Stimulated activated CD8-positive, alpha-beta memory T cell treated with anti-CD3 and anti-CD28 coated beads, Interleukin-12 subunit alpha, Interleukin-12 subunit beta, amount 100 ng/mL, for 24 hours (primary cell): ENCODE results near the gene CACNB2.

Source experiments
- DNase-seq: peaks from one replicate; pipeline ENCODE4 v3.0.0-alpha.2; 2020; ENCODE audit errors: extremely low read depth

CACNB2 gene

DNA sequence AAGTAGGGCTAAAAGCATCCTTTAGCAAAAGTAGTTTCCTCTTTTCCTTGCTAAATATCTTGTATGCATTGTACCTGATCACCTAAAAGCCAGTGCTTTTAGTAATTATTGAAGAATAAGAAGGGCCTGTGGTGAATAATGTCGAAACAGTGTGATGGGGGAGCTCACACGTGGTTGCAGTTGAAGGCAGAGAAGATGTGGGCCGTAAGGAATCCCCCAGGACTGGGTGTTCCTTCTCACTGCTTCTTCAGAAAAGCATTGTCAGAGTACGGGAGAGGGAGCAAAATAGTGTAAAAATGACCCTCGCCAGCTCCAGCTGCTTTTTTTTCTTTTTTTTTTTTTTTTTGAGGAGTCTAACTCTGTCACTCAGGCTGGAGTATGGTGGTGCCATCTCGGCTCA, 310.1 kb downstream of the CACNB2 start:
- no peak for DNase-seq

DNA sequence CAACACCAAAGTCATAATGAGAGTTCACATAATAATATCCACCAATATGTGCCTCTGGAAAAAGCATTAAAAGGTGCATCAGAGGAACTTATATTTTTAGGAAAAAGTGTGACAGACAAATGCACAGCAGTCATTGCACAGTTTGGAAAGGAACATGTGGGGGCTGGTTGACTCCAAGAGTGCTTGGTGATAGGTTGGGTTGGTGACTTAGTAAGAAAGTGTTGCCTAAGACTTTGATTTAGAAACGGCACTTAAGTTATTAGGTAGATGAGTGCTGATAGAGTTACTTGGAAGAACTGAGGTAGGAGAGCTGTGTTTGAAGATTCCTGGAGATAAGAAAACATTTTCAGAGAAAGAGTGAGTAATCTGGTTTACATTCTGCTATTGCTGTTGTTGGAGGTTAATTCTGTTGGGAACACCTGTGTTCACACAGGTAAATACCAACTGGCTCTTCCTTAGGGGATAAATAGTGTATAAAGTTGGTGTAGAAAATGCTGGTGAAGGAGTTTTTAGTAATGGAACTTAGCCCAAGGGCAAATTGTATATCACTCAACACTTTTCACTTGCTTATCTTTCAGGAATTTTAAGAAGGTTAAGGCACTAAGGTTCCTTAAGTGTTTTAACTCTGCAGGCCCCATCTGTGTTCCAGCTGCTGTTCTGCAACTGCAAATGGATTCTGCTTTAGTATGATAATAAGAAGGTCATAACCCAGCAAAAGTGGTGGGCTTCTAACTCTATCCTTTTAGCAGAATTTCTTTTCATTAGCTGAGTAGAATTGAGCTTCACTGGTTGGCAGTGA, 315.1 kb downstream of the CACNB2 start:
- no peak for DNase-seq

DNA sequence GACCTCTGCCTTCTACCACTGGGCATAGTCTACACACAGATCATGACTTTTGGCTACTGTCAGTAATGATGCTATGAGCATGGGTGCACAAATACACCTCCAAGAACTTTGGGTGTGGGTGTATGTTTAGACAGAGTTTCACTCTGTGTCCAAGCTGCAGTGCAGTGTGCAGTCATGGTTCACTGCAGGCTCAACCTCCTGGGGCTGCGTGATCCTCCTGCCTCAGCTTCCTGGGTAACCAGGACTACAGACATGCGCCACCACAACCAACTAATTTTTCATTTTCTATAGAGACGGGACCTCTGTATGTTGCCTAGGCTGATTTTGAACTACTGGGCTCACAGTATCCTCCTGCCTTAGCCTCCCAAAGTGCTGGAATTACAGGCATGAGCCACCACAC, 316.8 kb downstream of the CACNB2 start:
- DNase-seq = no peak

DNA sequence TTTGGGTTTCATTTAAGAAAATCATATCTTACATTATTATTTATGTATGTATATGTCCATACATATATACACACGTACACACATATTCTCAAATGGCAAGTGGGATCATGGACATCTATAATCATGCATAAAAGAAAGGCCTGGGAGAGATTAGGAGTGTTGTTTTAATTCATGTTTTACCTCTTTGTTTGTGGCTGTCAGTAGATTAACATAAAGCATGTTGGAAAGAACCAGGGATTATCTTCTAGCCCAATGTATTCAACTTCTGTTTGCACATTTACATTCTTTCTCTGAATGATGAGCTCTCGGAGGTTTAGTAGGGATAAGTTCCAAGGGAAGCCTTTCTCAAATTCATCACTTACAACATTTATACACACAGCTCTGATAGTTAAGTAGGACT, 319.8 kb downstream of the CACNB2 start:
- no peak for DNase-seq

DNA sequence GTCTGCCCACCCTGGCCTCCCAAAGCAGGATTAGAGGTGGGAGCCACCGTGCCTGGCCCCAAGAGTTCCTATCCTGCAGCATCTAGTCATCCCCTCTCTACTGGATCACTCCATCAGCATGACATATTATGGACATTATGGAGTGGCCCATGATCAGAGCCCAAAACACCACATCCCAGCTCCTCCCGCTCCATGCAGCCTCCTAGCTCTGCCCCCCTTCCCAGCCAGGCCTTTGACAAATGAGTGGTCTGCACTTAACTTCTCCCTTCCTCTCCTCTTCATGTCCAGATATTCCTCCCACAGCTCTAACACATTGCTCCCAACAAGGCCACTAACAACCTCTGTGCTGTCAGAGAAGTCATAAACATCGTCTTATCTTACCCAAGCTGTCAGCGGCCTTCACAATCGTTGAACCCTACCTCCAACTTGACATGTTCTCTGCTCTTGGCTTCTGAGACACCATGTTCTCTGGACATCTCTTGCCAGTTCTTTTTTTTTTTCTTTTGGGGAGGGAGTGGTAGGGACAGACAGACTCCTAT, 323.5 kb downstream of the CACNB2 start:
- DNase-seq = no peak

DNA sequence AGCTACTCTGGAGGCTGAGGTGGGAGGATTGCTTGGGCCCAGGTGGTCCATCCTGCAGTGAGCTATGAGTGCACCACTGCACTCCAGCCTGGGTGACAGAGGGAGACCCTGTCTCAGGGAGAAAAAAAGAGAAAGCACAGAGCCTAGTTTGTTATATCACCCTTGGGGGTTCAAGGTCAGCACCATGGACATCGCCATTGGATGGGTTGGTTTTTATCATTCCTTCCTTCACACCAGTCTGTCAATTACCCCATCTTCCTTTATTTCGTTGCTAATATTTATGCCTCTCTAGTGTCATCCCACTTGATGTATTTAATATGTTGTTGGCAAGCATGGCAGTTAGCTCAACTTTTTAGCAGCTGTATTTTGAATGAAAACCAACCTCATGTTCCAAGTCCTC, 328.9 kb downstream of the CACNB2 start:
- DNase-seq = no peak

DNA sequence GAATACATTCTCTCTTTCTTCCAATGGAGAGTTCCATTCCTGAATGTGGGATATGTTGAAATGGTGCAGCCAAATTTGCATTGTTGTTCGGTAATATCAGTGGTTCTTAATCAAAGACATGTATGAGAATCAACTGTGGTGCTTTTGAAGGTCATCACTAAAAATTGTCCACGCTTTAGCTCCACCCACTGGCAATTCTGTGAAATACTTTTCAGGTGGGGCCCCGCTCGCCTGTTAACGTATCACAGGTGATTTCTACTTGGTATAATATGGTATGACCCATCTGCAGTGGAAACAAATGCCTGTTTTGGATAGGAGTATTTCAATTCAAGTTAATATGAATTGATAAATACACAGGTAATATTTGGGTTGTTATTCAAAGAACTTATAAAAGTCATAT, 332.8 kb downstream of the CACNB2 start:
- DNase-seq = no peak

DNA sequence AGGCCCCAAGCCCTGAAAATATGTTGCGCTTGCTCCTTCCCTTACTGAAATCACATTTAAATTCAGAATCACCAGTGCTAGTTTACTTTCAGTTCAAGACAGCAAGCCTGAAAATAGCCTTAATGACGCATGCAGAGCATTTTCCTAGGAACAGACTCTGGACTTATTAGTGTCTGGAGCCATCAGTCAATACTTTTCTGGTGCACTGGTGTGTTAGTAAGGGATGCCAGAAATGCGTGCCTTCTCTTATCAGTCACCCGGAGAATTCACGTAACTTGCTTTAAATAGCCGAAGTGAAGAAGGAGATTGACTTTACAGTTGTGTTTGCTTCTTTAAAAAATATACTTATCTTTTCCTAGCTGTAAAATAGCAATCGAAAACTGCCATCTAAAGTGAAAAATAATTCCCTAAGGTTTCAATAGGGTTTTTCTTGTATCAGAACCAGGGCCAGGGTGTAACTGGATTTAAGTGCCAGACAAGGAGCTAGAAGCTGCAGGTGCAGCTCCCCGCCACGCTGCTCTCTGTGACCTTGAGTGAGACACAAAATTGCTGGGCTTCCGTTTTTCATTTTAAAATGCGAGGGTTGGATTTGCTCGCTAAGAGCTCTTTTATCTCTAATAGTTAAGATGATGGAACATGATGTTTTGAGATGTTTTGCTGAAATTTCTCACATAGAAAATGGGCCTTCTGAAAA, 333.3 kb downstream of the CACNB2 start:
- no peak for DNase-seq

DNA sequence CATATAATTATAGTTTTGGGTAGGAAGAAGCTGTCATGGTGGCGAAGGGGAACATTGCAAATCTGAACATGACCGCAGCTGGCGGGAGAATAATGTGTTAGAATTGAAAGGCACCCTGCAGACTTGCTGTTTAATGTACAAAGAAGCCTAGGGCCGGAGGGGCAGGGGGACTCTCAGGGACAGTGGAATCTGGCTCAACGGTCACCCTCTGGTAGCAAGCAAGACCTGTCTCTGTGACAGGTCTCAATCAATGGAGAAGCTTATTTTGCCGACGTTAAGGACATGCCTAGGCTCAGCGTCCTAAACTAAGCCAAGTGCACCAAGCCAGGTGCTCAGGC, 333.9 kb downstream of the CACNB2 start:
- DNase-seq = no peak

DNA sequence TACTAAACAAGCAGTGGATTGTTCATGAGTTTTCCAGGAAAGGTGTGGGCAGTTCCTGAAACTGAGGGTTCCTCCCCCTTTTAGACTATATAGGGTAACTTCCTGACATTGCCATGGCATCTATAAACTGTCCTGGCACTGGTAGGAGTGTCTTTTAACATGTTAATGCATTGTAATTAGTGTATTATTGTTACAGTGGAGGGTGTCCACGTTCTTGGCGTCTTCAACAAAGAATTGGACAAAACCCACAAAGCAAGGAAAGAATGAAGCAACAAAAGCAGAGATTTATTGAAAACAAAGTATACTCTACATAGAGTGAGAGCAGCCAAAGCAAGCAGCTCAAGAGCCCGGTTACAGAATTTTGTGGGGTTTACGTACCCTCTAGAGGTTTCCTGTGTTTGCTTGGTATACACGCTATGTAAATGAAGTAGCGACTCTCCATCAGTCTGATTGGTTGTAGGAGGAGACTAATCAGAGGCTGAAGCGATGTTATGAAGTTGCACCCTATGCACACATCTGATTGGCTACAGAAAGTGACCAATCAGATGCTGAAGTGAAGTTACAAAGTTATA, 335.9 kb downstream of the CACNB2 start:
- DNase-seq = no peak

DNA sequence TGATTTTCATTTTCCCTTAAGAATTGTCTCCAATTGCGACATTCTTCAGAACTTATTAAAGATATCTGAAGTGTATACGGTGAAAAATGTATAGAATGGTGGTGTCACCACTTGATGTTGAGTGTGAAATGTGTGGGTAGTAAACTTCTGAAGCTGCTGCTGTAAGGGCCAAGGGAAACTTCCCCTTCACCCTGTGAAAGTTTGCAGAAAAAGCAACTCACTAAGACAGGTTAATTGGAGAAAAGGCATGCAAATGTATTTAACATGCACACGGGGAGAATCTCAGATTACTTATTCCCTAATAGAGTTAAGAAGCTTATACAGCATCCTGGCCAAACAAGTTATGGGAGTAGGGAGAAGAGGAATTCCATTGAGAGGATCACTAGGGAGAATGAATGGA, 338.1 kb downstream of the CACNB2 start:
- no peak for DNase-seq

DNA sequence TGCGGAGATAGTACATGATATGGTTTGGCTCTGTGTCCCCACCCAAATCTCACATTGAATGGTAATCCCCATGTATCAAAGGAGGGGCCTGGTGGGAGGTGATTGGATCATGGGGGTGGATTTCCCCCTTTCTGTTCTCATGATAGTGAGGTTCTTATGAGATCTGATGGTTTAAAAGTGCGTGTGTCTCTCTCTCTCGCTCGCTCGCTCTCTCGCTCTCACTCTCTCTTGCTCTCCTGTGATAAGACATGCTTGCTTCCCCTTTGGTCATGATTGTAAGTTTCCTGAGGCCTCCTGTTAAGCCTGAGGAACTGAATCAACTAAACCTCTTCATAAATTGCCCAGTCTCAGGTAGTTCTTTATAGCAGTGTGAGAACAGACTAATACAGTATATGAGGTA, 339.3 kb downstream of the CACNB2 start:
- no peak for DNase-seq

DNA sequence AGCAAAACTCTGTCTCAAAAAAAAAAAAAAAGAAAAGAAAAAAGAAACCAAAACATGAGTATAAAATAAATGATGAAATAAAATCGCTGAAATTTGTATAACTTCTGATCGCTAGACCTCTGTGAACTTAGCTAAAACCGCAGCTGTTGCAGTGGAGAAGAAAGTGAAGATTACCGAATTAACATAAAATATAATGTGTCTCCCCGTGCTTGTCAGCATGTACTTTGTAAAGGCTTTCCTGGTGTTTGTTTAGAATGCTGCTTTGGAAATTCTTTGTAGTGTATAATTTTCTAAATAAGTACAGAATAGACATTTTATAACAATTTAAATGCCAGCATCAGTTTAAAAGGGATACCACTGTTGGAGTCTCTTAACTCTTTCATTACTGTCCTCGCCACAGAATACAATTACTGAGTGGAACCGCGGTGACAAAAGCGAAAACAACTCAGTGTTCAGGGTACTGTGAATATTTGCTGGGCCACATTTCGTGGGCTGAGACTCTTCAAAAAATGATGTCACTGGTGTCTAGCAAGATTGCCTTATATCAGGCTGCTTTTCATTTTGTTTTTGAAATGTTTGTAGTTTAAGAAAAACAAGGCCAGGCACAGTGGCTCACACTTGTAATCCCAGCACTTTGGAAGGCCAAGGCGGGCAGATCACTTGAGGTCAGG, 343.4 kb downstream of the CACNB2 start:
- no peak for DNase-seq

DNA sequence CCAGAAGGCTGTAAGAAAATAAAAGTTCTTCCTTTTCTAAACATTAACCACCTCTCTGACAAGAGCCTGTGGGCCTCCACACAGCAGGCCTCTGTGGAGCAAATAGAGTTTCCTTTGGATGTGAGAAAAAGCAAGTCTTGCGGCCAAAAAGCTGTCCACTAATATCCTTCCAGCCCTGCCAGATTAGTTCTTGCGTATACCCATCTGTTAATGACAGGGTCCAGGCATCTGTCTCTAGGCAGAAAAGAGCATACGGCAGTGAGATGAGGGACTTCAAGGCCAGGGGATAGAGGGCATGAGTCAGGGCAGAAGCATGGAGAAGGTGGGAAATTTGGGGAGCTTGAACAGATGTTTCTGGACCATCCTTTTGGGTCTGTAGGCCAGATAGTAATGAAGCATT, 346.2 kb downstream of the CACNB2 start:
- DNase-seq = no peak

DNA sequence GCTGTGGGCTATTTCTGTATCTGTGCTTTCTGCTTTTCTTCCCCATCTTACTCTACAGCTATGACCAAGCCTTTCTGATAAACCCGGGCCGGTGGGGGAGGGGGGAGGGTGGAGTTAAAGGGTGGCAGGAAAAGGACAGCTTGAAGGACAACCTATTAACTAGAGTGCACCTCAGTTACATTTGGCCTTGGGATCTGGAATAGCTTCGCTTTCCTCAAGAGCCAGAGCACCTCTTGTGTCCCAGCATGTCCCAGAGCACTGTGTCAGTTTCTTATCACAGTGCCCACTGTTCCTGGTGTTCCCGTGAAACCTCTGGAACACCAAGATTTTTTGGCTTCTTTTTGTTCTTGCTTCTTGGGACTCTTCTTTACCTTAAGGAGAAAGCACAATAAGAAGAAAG, 350.5 kb downstream of the CACNB2 start:
- DNase-seq = no peak

DNA sequence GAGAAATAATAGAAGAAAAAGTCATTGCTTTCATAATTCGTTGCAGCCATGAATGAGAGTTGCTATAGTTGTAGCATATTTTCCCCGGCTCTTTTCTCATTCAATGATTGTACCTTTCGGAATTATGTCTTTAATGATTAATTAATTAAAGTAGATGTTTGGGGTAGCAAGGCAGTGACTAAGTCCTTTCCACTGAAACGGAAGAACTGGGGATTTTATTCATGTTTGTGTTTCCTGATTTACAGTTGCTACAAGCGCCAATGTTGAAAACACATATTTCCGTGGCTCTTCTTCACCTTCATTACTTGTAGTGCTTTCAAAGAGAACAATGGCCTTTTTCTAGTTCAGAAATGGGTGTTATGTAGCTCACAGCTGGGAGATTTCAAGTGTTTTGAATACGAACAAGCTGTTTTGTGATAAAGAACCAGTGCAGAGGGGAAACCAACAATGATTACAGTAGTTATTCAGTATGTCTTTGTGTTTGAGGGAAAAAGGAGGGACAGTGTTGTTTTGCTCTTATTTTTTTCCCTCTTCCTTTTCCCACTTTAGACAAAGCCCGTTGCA, 357.7 kb downstream of the CACNB2 start:
- DNase-seq = no peak

DNA sequence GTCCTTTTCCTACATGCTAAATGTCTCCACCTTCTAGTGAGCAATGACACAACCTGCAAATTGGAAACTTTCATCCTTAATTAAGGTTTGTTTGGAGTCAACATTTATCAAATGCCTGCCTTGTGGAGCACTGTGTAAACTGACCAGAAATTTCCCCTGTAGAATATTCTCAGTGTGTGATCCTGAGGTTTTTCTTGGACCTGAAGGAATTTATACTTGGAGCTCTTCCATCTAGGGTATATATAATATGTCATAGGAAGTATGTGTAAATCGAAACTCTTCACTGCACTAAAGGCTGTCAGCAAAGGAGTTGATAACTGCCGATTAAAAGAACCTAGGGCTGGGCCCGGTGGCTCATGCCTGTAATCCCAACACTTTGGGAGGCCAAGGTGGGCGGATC, 358.8 kb downstream of the CACNB2 start:
- DNase-seq = no peak

DNA sequence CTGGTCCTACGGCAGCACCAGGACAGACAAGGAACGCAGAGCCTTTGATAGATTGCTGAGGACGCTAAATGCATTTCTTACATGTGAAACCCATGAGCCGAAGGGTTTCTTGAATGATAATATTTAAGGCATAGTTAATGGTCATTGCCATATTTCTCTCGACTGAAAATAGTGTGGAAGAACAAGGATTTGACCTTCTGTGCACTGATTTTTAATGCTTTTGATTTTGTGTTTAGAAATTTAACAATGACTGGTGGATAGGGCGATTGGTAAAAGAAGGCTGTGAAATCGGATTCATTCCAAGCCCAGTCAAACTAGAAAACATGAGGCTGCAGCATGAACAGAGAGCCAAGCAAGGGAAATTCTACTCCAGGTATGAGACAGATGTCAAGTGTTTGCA, 360.4 kb downstream of the CACNB2 start:
- DNase-seq = no peak

DNA sequence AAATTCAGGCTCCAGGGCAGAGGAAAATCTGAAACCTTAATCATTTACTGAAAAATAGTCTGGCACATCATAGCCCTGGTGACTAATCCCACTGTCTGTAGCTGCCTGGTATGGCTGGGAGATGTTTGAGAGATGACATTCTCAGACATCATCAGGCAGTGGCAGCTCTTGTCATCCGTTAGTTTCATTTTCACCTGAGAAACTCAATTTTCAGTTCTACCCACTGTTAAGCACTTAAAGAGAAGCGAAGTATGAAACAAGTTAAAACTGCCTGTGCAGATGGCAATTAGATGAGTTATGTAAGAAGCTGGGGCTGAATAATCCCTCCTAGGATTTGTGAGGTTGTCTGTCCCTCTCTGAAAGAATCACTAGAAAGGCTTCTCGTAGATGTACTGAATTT, 361.0 kb downstream of the CACNB2 start:
- no peak for DNase-seq

DNA sequence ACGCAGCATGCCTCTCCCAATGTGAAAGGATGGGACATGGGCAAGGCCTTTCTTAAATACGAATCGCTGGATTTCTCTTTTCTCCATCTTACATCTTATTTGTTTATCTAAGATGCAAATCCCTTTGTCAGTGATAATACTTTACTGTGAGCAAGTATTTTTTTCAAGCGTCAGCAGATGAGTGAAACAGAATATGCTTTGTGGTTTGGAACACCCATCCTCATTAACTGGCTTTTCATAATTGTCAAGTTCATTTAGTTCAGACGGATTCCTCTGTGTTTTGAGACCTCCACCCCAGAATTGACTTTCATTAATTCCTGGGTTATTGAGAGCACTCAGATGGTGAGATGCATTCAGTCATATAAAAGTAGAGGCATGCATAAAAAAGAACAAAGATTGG, 361.4 kb downstream of the CACNB2 start:
- no peak for DNase-seq

DNA sequence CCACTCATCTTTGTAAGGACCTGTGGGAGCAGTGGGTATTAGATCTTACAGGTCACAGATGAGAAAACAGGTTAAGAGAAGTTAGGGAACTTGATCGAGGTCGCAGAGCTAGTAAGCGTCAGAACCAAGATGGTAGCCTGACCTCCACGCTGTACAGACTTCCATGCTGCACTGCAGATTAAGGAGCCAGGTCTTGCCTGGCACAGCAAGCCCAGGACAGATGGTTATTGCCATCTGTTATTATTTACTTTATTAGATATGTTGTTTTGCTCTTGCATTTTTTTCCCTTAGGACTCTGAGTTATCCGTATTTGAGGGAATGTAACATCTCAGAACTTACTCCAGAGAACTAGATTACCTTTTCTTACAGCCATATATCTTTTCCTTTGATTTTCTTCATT, 363.9 kb downstream of the CACNB2 start:
- DNase-seq = no peak

DNA sequence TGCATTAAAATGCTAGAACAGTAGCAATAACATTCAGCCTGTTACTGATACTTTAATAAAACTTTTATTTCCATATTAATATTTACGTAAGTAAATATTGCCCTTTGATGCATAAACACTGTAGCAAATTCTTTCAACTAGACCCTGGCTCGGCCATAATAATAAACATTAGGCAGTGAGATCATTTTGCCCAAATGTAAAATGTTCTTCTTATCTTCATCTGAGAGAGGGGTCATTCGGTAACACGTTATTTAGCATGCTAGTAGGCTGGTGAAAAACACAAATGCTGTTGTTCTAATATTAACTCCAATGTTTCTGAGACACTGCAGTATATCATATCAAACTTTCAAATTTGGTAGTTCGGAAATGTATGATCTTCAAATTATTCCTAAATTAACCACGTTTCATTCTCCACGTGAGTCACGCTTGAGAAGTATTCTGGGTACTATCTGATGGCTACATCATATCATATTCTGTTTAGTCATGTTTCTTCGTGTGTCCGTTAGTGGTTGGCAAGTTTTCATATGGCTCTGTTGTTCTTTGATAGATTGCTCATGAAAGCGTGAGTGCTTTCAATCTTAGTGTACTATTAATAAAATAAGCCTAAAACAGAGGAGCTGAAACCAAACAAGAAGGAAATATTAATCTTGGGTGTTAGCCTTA, 365.4 kb downstream of the CACNB2 start:
- no peak for DNase-seq
